ENCODE results near the gene TEX11.

- TF ChIP-seq, protein P1, sequence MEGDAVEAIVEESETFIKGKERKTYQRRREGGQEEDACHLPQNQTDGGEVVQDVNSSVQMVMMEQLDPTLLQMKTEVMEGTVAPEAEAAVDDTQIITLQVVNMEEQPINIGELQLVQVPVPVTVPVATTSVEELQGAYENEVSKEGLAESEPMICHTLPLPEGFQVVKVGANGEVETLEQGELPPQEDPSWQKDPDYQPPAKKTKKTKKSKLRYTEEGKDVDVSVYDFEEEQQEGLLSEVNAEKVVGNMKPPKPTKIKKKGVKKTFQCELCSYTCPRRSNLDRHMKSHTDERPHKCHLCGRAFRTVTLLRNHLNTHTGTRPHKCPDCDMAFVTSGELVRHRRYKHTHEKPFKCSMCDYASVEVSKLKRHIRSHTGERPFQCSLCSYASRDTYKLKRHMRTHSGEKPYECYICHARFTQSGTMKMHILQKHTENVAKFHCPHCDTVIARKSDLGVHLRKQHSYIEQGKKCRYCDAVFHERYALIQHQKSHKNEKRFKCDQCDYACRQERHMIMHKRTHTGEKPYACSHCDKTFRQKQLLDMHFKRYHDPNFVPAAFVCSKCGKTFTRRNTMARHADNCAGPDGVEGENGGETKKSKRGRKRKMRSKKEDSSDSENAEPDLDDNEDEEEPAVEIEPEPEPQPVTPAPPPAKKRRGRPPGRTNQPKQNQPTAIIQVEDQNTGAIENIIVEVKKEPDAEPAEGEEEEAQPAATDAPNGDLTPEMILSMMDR (IDR thresholded peaks at IDR 0.05; ENCODE audit: insufficient read depth, low read depth, low read length), result no peak
- no peak for TF ChIP-seq EZH2 (IDR thresholded peaks at IDR 0.05; ENCODE audit: insufficient read depth, low read length)
These were observed 382.8 kb downstream of the TEX11 start for GRCh38 chrX:70525733-70526132.

Data from astrocyte (in vitro differentiated cells and primary cell).